Measurements from ENCODE around the gene ITGA5. TPM values are rescaled to one million over a fixed set of nuclear protein-coding genes. Genes with fewer than 3 reads are reported as not detected.

Gene ITGA5
- total RNA-seq, 1 donor from 2014 or later, result 688 TPM

DNA sequence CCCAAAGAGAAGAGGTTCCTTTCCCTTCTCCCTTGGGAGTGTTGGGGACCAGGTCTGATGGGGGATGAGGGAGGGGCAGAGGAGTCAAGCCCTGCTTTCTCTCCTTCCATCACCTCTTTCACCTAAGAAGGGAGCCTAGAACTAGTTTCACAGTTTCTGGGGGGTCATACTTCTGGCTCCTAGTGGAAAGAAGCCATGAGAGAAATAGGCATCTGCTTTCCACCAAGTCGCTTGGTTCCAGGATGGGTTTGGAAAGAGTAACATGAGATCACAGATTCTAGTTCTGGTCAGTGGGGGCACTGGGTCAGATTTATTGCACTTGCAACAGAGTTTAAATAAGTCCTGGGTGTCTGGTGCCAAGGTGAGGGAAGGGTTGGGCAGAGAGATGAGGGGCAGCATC is 24.1 kb downstream of the ITGA5 start:
- Mint-ChIP-seq H3K36me3 (ENCODE audit: low read depth, unreplicated experiment) (peaks cover 63% of the 10 kb centered on the region), H3K27ac (ENCODE audit: unreplicated experiment) (peak overlapping the region; percentile 67), H3K4me3 (ENCODE audit: unreplicated experiment) (peak overlapping the region; percentile 37), H3K27me3 (ENCODE audit: unreplicated experiment) (peaks cover 26% of the 10 kb centered on the region), H3K4me1 (ENCODE audit: unreplicated experiment) (peaks cover 71% of the 10 kb centered on the region), H3K9me3 (ENCODE audit: unreplicated experiment) (no peaks in the 10 kb centered on the region)
- TF ChIP-seq CTCF (IDR thresholded peaks at IDR 0.05; ENCODE audit: unreplicated experiment), result no peak
- DNase-seq (ENCODE audit: low spot score), result no peak

DNA sequence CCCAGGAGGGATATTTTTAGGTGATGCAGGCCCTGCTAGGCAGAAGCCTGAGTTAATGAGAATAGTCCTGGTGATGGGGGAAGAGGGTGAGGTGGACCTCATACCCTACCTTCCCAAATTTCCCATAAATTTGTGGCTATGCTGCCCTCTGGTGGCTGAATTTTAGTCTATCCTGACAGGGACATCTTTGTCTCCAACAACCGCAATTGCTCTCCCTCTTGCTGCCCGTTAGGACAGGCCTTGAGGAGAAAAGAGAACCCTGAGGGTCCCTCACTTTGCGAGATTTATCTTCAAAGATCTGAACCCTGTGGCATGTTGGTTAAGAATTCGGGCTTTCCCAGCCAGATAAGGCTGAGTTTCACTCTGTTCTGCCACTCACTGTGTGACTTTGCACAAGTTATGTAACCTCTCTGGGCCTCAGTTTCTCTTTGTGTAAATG is 24.8 kb downstream of the ITGA5 start:
- DNase-seq (ENCODE audit: low spot score), result peak; percentile 65
- peak; percentile 81 for TF ChIP-seq CTCF (IDR thresholded peaks at IDR 0.05; ENCODE audit: unreplicated experiment)
- peaks cover 59% of the 10 kb centered on the region for H3K36me3 Mint-ChIP-seq (ENCODE audit: low read depth, unreplicated experiment)
- peaks cover 21% of the 10 kb centered on the region for H3K27me3 Mint-ChIP-seq (ENCODE audit: unreplicated experiment)
- peak overlapping the region; percentile 51 for H3K4me3 Mint-ChIP-seq (ENCODE audit: unreplicated experiment)
- no peaks in the 10 kb centered on the region for H3K9me3 Mint-ChIP-seq (ENCODE audit: unreplicated experiment)
- H3K27ac Mint-ChIP-seq (ENCODE audit: unreplicated experiment), result peak overlapping the region; percentile 67
- peaks cover 73% of the 10 kb centered on the region for H3K4me1 Mint-ChIP-seq (ENCODE audit: unreplicated experiment)

DNA sequence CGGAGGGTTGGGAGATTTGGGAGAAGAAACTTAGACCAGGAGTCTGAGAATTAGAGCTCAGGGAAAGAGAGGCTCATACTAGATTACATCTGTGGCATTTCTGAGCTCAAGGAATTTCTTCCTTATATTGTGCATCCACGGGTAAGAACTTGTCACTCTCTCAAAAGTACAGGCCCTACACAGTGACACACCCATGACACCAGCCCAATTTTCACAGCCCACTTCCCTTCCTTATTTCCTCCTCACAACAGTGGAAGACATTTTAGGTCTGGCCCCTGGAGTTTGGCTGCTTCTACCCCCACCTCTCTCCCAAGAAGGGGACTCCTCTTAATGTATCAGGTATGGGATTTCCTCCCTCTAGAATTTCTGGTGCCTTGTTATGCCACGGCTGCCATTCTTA is 25.3 kb downstream of the ITGA5 start:
- peaks cover 19% of the 10 kb centered on the region for H3K27me3 Mint-ChIP-seq (ENCODE audit: unreplicated experiment)
- no peaks in the 10 kb centered on the region for H3K9me3 Mint-ChIP-seq (ENCODE audit: unreplicated experiment)
- no peak for TF ChIP-seq CTCF (IDR thresholded peaks at IDR 0.05; ENCODE audit: unreplicated experiment)
- H3K36me3 Mint-ChIP-seq (ENCODE audit: low read depth, unreplicated experiment), result peaks cover 53% of the 10 kb centered on the region
- peak overlapping the region; percentile 49 for H3K27ac Mint-ChIP-seq (ENCODE audit: unreplicated experiment)
- H3K4me1 Mint-ChIP-seq (ENCODE audit: unreplicated experiment), result peaks cover 69% of the 10 kb centered on the region
- DNase-seq (ENCODE audit: low spot score), result no peak
- no peak overlapping the region for H3K4me3 Mint-ChIP-seq (ENCODE audit: unreplicated experiment)

DNA sequence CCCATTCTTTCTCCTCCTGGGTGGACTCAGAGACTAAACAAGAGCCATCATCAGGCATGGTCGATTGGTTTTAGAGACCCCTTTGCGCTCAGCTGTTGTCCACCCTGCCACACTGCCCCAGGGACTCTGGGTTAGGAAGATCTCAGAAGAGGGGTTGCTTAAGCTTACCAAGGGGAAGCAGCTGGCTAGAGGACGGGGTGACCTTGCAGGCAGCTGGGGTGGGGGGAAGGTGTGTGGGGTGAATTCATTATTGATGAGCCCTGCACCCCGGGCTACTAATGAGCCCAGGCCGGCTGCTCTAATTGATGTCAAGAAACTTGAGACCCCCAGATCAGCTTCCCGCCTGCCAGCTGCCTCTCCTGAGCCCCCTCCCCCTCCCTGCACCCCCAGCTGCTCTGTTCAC is 25.9 kb downstream of the ITGA5 start:
- Mint-ChIP-seq H3K4me1 (ENCODE audit: unreplicated experiment) (peaks cover 67% of the 10 kb centered on the region), H3K27ac (ENCODE audit: unreplicated experiment) (no peak overlapping the region), H3K4me3 (ENCODE audit: unreplicated experiment) (no peak overlapping the region), H3K27me3 (ENCODE audit: unreplicated experiment) (peaks cover 19% of the 10 kb centered on the region), H3K36me3 (ENCODE audit: low read depth, unreplicated experiment) (peaks cover 48% of the 10 kb centered on the region), H3K9me3 (ENCODE audit: unreplicated experiment) (no peaks in the 10 kb centered on the region)
- TF ChIP-seq CTCF (IDR thresholded peaks at IDR 0.05; ENCODE audit: unreplicated experiment), result no peak
- no peak for DNase-seq (ENCODE audit: low spot score)

DNA sequence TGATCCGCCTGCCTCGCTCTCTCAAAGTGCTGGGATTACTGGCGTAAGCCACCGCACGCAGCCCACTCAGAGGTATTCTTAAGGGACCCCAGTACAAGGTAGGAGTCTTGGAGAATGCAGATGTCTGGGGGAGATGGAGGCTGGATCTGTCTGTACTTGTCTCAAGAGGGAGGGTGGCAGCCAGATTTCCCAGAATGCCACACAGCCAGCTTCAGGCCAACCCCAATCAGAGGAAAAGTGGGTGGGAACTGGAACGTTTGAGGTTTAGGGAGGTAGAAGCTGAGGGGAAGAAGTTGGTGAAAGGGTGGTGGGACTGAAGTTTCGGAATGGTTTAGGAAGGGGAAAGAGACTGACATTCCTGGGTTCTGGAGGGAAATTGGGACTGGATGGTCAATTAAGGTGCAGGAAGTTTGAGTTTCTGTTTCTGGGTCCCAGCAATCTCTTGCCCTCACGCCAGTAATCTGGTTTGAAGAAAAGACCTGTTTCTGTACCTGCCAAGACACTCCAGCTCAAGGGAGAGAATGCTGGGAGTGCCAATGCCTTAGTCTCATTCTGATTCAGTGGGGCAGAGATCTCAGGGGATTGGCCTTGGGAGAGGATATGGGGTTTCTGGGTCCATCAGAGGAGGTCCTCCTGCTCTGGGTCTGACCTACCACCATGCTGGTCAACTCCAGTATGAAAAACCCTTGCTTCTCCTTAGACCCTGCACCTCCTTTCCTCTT is 26.4 kb downstream of the ITGA5 start:
- Mint-ChIP-seq H3K4me1 (ENCODE audit: unreplicated experiment) (peaks cover 66% of the 10 kb centered on the region), H3K9me3 (ENCODE audit: unreplicated experiment) (no peaks in the 10 kb centered on the region), H3K36me3 (ENCODE audit: low read depth, unreplicated experiment) (peaks cover 42% of the 10 kb centered on the region), H3K27ac (ENCODE audit: unreplicated experiment) (peak overlapping the region; percentile 91), H3K4me3 (ENCODE audit: unreplicated experiment) (peak overlapping the region; percentile 44), H3K27me3 (ENCODE audit: unreplicated experiment) (peaks cover 22% of the 10 kb centered on the region)
- no peak for DNase-seq (ENCODE audit: low spot score)
- no peak for TF ChIP-seq CTCF (IDR thresholded peaks at IDR 0.05; ENCODE audit: unreplicated experiment)

Measured in endothelial cell (in vitro differentiated cells).